SIG-M5 (cell line): ENCODE measurements around the gene PDE11A.

ENCODE experiments used
- DNase-seq: peaks from one replicate; lab custom pipeline; 2025; lab: John Stamatoyannopoulos, UW

Gene PDE11A

DNA sequence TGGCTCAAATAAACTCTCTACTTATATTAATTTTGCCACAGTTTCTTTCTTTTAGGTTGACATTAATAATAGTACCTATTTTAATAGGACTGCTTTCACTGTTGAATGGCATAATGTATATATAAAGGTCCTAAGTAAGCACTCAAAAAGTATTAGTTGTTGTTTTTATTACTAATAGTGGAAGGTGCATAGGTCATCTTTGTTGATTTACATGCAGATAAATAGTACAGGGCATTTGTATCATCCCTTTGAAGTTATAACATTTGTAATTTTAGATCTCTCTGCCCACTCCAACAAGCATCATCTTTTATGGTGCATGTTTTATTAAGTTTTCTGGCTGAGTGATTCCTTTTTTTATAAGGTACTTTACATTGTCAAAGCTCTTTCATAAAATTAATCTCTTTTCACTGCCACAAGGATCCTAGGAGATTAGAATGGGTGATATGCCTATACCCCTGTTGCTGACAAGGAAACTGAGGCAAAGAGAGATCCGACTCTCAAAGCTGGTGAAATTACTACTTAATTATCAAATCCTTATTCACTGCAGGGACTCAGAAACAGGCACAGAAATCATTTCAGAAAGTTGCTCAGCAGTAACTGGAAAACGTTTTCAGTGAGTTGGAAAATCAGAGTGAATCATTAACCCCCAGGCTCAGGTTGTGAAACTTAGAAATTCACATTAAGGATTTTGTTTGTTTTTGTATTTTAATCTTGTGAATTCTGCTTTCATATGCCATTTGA, 380.4 kb downstream of the PDE11A start:
- no peak for DNase-seq

DNA sequence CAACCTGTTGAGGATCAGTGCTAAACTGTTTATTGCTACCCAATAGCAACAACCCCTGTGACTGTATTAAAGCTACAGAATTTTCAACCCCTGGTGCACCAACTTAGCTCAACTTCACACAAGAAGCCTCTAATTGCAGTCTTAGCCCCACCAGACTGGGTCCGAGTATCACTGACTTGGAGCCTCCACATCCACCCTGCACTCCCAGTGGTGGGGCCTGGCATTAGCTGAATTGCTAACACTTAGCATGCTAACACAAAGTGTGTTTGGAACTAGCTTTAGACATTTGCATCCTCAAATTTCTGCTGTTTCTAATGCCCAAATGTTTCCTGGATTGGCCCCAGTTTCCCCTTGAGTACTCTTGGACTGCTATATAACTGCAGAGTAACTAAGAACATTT, 381.4 kb downstream of the PDE11A start:
- no peak for DNase-seq

- no peak for DNase-seq
Observed at GRCh38 chr2:177689623-177690022, 383.0 kb downstream of the PDE11A start.

DNA sequence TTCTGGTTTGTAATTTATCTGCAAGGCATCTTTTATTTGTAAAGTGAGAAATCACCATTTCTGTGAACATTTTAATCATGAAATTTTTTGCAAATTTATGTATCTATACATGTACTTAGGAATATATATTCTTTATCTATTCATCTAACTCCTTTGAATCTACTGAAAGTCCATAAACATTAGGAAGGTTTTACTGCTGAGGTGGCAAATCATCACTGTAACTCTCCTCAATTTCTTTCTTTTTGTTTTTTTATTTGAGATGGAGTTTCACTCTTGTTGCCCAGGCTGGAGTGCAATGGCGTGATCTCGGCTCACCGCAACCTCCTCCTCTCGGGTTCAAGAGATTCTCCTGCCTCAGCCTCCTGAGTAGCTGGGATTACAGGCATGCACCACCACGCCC, 383.7 kb downstream of the PDE11A start:
- no peak for DNase-seq

- DNase-seq, result no peak
Observed at GRCh38 chr2:177683661-177684069, 388.9 kb downstream of the PDE11A start.

DNA sequence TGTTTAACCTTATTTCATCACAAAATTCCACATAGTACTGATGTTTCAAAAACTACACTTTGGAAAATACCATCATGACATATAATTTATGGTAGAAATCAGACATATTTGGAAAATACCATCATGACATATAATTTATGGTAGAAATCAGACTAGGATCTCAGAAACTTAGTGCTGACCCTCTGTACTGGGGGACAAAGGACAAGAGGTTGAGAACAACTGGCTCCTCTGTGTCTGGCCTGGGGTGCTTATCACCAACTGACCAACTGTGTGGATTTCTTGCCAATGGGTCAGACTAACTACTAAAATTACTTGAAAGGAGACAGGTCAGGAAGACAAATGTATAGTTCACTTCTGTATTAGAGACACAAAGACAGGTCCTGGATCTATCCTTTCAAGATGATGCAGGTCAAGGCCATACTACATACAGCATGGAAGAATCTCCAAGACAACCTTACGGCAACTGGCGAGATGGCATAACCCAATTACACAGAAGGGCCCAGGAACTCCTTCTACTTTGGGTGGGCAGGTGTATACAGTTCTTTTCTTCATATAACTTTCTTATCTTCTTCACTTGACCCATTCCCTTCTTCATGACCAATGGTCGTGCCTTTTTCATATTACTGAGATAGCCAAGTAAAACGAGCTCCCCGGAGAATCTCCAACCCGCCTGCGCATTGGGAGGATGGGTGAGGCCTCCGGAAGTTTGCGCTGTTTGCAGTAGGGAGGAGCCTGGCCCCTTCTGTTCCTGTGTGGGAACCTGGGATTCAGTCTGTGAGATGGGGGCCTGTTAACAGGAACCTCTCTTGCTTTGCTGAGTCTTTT, 389.5 kb downstream of the PDE11A start:
- no peak for DNase-seq

DNA sequence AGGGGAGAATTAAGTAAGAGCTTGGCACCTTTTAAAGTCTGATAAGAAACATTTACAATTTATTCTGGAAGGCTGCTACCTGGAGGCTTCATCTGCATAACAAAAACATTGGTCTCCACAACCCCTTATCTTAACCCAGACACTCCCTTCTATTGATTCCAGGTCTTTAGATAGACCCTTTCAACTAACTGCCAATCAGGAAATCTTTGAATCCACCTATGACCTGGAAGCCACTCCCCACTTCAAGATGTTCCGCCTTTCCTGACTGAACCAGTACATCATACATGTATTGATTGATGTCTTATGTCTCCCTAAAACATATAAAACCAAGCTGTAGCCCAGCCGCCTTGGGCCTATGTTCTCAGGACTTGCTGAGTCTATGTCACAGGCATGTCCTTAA, 390.6 kb downstream of the PDE11A start:
- DNase-seq, result no peak

GRCh38 chr2:177680866-177681712, 391.5 kb downstream of the PDE11A start:
- no peak for DNase-seq

- no peak for DNase-seq
Observed at GRCh38 chr2:177679611-177680605, 392.7 kb downstream of the PDE11A start.

DNA sequence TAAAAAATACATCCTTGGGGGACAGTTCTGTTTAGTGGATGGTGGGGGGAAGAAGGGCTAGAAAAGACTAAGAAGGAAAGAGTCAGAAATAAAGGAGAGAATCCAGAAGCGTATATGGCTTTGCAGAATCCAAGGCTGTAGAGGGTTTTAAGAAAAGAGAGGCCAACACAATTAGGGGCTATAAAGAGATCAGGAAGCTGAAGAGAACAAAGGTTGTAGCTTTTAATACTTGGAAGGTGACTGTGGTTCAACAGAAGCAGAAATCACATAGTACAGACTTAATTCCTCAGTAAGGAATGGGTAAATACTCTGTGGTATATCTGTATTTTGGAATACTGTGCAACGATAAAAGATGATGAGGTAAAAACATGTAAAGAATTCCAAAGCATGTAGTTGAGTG, 393.6 kb downstream of the PDE11A start:
- no peak for DNase-seq

DNA sequence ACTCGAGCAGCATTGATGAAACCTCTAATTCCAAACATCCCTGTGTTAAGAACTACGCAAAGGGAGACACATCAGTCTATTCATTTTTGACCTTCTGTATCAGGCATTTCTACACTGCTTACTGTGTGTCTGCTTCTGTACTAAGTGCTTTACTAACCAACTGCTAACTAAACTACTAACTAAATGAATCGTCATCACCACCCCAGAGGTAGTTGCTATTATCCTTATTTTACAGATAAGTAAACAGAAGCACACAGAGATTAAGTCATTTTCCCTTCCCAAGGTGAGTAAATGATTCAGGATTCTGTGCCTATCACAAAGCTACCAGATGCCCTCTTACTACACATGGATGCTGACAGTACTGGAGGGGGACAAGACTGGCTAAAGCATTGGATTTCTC, 395.9 kb downstream of the PDE11A start:
- DNase-seq, result no peak

GRCh38 chr2:177675825-177676224, 396.8 kb downstream of the PDE11A start:
- no peak for DNase-seq

DNA sequence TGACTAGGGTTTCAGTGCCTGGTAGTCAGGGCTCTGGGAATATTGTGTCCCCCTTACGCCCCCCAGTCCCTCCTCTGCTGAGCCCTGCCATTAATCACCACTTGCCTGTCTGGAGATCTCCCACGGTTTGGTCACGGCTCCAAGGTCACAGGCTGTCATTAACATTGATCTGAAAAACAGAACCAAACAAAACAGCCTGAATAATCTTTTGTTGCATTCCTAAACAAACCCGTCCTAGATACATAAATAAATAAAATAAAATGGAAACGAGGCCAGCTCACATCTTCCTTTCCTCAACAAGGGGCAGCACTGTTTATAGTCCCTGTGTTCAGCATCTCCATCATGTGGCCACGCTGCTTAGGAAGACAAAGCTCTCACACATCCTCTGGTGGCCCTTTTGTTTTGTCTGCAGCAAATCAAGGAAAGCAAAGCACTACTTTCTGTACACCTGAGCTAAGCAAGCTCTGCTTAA, 397.2 kb downstream of the PDE11A start:
- DNase-seq, result no peak

GRCh38 chr2:177673602-177674595, 398.7 kb downstream of the PDE11A start:
- no peak for DNase-seq

- DNase-seq, result no peak
Observed at GRCh38 chr2:177671662-177672061, 400.9 kb downstream of the PDE11A start.

DNA sequence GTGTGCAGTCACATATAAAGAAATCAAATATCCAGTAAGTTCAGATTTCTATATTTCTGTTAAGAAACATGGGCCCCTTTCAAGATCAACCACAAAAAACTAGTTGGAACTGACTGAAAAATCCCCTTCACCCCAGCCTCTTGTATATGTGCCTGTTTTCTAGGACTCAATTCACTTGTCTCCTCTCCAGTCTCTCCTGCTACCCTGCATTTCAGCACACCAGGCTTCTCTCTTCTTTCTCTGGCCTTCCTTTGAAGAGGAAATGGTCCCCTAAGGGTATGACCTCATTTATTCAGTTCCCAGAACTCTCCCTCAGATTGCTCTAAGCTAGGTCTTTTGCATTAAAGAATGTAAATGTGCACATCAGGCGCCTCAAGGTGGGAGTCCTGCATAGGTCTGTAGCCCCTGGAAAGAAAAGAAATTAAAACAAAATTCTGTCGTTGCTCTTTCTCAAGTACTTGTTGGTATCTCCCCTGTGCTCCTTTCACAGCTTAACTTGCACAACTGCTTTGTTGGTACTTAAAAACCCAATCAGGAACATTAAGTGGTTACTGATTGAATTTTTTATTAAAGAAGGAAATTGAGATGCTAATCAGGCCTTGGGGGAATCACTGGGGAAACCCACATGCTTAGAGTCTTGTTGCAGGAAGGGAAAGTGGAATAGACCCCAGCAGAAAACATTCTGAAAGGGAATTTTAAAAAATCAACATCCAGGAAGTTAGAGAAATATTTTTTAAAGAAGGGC, 401.6 kb downstream of the PDE11A start:
- no peak for DNase-seq

DNA sequence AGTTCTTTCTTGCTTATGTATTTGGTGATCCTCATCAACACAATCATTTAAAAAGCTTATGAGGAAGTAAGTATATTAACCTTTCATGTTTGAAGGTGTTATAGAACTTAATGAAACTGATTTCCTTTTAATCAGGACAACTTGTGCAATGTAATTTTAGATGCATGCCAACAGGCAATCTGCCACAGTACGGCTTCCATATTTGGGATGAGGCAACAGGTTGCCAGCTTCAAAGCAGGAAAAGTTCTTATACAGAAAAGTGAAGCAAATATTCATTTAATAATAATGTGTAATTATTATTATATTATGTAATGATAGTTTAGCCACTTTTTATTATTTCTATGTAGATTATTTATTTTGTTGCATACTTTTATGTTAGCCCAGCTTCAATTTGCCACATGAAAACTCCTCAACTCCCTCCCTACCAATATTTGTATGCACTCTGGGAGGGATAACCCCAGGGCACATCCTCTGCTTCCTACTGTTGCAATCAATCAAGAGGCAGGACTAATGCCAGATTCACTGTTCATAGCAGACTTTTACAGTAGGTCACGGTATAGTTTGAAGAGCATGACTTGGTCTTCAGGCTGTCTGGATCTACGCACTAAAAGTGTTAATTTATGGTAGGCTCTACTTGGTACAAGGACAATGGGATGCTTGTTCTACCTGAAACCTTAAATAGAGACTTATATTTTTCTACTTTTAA, 402.8 kb downstream of the PDE11A start:
- no peak for DNase-seq

- no peak for DNase-seq
Observed at GRCh38 chr2:177669201-177669600, 403.4 kb downstream of the PDE11A start.

DNA sequence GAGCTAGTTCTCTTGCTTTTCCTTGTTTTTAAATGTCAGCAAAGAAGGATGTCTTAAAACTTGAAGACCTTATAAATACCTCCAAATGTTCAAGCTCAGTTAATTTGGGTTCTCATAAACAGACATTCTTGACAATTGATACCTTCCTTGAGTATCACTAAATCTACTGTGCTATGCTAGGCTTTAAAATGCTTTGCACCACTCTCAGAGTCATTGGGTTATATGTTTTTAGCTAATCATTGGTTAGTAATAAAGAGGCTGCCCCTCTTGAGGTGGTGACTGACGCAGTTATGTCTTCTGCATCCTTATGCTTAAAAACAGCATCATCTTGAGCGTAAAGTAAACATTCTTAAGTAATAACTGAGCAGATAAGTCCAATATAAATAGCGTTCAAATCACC, 404.0 kb downstream of the PDE11A start:
- DNase-seq, result no peak
